SIG-M5 (cell line): Measurements from ENCODE around the gene EPHA6.

Experiments
- DNase-seq: peaks from one replicate; lab custom pipeline; 2025; lab: John Stamatoyannopoulos, UW

The EPHA6 gene

GRCh38 chr3:97646932-97647331 is 832.5 kb downstream of the EPHA6 start:
- no peak for DNase-seq

- DNase-seq, result no peak
These were observed 833.1 kb downstream of the EPHA6 start for GRCh38 chr3:97647441-97647982.

DNA sequence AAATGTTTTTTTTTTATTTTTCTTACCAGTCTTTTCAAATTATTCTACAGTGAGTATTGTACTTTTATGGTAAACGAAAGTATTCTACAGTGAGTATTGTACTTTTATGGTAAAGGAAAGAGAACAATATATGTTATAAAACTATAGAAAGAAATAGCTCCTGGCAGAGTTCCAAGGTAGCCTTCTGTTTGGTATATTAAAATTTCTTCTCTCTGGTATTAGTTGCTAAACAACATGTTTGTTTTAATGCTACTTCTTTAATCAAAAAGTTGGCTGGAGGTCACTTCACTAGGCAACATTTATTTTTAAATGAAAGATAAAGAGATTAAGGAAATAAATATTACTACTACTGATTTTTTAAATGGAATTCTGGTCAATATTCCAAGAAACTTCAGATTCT is 841.6 kb downstream of the EPHA6 start:
- no peak for DNase-seq

DNA sequence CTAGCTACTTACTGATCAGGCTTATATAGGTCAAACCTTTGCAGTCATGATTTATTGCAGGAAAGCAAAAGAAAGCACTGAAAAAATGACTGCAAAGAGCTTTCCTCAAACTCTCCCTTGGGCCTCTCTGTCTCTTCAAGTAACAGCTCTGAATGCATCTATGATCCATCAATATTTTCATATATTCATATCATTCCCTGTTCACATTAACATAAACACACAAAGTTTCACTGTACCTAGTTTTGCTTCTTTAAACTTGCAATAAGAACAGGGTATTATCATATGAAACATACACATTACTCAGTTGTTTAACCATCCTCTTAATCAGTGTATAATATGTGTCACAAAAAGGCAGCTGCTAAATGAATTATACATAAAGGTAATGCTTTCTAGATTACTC is 842.2 kb downstream of the EPHA6 start:
- DNase-seq, result no peak

GRCh38 chr3:97658668-97659285 is 844.4 kb downstream of the EPHA6 start:
- no peak for DNase-seq

DNA sequence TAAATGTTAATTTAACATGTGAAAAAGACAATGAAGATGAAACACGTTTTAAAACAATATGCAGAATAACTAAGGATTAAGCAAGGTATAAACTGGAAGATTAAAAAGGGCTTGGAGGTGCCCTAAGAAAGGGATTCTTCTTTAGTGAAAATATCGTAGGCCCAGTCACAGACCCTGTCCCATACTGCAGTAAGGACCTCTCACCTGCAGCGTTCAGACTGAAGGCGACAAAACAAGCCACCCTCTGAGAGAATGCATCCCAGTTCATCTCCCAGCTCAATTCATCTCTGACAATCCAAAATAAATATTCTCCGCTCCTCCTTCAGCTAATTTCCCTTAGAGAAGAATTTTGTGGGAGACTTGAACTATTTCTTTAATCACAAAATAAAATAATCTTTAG is 847.9 kb downstream of the EPHA6 start:
- DNase-seq, result no peak

GRCh38 chr3:97662762-97663161 is 848.4 kb downstream of the EPHA6 start:
- DNase-seq, result no peak

GRCh38 chr3:97665896-97666295 is 851.5 kb downstream of the EPHA6 start:
- DNase-seq, result no peak

DNA sequence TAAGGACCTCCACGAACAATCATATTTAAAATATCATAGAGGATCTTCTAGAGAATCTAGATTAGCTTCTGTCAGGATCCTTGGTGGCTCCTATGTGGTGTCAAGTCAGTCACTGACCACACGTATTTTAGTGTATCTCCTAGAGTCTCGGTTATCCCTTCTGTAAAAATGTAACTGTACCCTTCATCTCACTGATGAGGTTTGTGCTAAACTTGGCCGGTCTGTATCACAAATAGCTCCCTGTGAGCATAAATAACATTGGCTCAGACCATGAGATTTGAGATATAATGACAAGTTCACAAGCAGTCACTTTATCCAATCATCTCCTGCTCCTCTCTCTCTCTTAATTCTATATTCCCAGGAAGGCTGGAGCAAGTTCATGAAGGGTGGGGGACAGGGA is 856.6 kb downstream of the EPHA6 start:
- DNase-seq, result no peak

- no peak for DNase-seq
These were observed 859.1 kb downstream of the EPHA6 start for GRCh38 chr3:97673357-97673997.

DNA sequence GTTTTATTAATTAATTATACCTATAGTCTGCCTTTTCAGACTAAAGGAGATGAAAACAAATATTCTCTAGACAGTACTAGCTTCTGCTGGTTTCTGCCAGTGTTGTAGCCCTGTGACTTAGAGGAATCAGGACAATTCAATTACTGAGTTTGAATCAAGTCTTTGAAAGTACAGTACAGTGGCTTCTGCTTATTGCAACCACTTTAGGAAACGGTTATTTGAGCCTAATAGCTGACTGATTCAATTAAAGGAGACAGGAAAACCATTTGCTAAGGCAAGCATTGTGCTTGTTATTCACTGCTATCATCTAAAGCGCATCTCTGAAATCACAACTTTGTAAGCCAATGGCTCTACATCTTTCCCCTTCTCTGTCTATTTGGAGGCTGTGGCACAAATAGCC is 860.1 kb downstream of the EPHA6 start:
- DNase-seq, result no peak

- DNase-seq, result no peak
These were observed 865.8 kb downstream of the EPHA6 start for GRCh38 chr3:97680210-97680609.

DNA sequence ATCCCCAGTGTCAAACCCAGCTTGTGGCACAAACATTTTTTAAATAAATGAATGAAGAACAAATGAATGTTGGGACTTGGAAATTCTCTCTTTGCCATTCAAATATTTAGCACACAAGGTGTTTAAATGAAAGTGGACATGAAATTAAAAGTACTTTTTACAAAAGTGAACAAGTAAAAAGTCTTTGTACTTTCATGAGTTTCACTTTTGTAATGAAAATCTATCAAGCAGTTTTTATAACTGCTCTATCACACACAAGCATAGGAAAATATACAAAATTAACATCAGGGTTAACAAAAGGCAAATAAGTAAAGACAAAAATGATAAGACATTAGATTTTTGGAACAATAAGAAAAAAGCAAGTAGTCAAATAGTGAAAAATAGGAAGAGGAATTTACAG is 866.3 kb downstream of the EPHA6 start:
- no peak for DNase-seq

DNA sequence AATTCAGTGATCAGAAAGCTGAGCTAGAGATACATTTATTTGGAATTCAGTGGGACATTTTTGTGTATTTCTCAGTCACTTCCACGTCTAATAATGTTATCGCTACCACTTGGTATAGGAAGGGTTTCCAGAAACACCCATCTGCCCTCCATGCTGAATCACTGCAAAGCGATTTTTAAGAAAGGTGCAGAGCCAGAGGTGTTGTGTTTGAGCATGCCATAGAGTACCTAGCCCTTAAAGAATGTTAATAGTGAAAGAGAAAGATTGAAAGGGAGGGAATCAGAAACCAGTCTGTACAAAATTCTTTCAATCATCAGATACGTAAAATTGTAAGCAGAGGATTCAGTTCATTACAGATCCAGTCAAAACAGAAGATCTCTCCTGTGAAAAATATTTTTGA is 870.1 kb downstream of the EPHA6 start:
- DNase-seq, result no peak

DNA sequence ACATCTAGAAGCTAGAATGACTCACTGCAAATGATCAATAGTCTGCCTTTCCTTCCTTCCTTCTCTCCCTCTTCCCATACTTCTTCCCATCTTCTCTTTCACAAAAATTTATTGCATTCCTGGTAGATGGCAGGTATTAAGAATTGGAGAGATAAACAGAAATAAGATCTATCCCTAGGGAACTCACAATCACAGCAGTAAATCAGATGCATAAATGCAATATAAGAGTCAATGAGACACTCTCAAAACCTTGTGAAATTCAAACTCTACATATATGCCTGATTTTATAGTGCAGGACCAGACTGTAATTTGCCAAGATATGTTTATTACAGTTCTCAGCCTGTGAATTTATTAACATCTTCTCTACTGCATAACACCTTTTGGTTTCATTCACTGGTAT is 871.9 kb downstream of the EPHA6 start:
- DNase-seq, result no peak

DNA sequence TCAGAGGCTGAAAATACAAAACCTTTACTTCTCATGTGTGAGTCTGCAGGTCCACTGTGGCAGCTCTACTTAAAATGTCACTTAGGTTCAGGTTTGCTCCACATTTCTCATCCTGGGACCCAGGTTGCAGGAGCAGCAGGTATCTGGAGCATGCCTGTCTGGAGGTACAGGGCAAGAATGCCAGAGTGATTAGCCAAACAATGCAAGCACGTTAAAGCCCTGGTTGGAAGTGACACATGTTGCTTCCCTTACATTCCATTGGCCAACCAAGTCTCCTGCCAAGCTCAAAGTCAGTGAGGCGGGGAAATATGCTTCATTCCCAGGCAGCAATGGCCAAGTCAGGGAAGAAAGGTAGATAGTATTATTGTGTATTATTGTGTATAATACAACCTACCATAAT is 873.3 kb downstream of the EPHA6 start:
- no peak for DNase-seq

DNA sequence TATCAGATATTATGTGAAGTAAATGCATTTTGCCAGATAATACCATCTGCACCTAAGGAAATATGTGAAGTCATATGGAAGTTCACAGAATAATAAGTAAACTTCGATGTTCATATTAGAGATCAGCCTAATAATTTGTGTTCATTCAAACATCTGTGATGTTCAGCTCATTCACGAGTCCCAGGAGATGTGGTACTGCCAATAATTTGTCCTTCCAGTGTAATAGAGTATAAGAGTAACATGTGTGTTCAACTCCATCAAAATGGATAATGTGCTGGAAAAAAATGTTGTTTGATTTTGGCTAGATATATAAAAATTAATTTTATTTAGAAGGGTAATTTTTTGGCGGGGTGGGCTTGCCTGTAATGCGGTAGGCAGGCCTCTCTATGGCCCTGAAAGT is 874.7 kb downstream of the EPHA6 start:
- no peak for DNase-seq

- no peak for DNase-seq
These were observed 875.6 kb downstream of the EPHA6 start for GRCh38 chr3:97689962-97690361.

- DNase-seq, result no peak
These were observed 877.0 kb downstream of the EPHA6 start for GRCh38 chr3:97691354-97691753.

- no peak for DNase-seq
These were observed 878.0 kb downstream of the EPHA6 start for GRCh38 chr3:97692389-97692788.

- DNase-seq, result no peak
These were observed 878.4 kb downstream of the EPHA6 start for GRCh38 chr3:97692831-97693230.

DNA sequence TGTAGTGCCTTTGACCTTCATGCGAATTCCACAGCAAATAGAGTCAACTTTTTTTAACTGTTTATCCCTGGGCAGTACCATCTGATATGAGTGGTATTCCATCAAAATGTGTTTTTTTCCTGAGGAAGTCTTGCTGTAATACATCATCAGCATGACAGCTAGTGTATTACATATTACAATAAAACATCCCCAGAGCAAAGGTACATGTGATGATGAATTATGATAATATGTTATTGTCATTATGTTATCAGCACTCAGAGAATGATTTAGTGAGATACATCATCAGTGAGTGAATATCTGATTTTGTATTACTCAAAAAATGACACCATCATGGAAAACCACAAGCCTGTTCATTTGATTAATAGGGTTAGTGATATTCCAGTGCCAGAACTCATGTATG is 880.5 kb downstream of the EPHA6 start:
- DNase-seq, result no peak

DNA sequence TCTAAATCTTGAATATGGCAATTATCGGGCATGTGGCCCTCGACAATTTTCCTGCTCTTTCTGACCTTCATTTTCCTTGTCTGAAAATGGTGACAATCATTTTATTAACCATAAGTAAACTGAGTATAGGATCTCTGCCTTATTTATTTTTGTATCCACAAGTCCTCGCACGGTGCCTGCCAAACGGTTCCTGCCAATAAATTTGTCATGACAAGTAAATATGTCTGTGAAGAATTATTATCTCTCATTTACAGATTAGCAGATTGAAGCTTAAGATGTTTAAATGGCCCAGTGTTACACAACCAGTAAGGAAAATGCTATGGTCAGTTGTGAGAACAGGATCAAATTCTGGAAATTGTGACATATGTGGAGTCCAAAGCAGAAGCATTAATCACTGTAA is 884.3 kb downstream of the EPHA6 start:
- no peak for DNase-seq

GRCh38 chr3:97699889-97700288 is 885.5 kb downstream of the EPHA6 start:
- no peak for DNase-seq
